Vagina (tissue), 2 donors: Measurements from ENCODE around the gene POU2F1.

Source experiments
- CTCF ChIP-seq, 3 experiments: fragments of 450-650 bp in 2 of 3; fragments of 200-600 bp in 1 of 3; sonication (generic) in 1 of 3; IDR thresholded peaks; one replicate each; pipeline ENCODE4 v1.5.1; 2017 to 2019; ENCODE audit warnings: antibody characterized with exemption in 3 of 3, mild to moderate bottlenecking in 2 of 3, moderate library complexity in 2 of 3
- POLR2AphosphoS5 ChIP-seq, 2 donors: sonication (generic); formaldehyde crosslinking; IDR thresholded peaks; one replicate each; pipeline ENCODE4 v1.9.0; 2017; ENCODE audit warnings: antibody characterized with exemption in 2 of 2, mild to moderate bottlenecking in 2 of 2, low read depth in 1 of 2; ENCODE audit not compliant: insufficient read depth in 1 of 2

GRCh38 chr1:167476061-167476460 lies 255.4 kb downstream of the POU2F1 start:
- TF ChIP-seq CTCF (IDR thresholded peaks at IDR 0.05), result no peak
- no peak for TF ChIP-seq POLR2AphosphoS5 (IDR thresholded peaks at IDR 0.05; ENCODE audit: insufficient read depth in 1 of 2, low read depth in 1 of 2)
